HG03280 (cell line): ENCODE measurements around the gene MYH15.
"Not testable (repeated sequence)": the region's sequence is repeated elsewhere in the genome, so short reads cannot be mapped to it uniquely, and the experiment has no call there.

Source experiments
- ATAC-seq: cut with Tn5 transposase; IDR thresholded peaks from one replicate; pipeline ENCODE4 v1.9.1; 2021; ENCODE audit warnings: mild to moderate bottlenecking, moderate library complexity; ENCODE audit not compliant: unreplicated experiment

The MYH15 gene

DNA sequence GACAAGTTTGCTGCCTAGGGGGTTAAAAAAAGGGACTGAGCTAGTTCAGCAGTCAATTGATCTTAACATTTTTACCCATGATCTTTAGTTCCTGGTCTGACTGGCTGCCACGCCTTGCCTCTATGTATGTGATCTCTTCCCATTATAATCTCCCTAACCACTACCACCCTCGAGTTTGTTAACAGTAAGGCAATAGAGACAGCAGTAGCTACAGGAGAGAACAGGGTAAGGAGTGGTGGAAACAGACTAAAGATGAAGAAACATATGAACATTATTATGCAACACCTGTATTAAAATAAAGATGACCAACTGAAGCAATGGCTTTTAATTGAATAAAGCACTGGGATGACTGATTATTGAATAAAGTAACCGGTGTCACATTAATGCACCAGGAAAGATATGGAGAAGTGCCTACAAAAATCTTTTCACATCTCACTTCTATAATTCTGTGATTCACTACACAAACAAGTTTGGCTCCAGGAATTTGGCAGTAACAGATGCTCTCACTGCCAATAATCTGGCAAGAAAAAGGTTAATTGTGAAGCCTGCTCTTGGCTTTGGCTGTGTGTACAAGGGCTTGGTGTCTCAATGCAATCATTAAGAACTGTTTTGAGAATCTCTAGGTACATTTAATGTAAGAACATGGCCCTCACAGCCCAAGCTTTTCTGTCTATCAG lies 118.3 kb downstream of the MYH15 start:
- ATAC-seq, result no peak

DNA sequence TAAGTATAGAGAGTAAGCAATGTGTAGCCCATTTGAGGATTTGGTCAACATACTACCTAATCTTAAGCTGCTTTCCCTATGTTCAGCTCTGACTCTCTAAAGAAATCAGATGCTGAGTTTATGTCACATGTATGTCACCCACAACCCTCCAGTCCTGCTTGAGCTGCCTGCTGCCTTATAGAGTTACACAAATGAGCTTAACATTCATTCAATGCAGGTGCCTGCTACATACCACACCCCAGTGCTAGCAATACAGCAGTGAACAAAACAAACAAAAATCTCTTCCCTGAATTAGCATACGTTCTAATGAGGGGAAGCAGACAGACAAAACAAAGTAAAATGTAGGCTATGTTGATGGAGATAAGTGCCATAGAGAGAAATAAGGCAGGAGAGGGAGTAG lies 121.0 kb downstream of the MYH15 start:
- no peak for ATAC-seq

DNA sequence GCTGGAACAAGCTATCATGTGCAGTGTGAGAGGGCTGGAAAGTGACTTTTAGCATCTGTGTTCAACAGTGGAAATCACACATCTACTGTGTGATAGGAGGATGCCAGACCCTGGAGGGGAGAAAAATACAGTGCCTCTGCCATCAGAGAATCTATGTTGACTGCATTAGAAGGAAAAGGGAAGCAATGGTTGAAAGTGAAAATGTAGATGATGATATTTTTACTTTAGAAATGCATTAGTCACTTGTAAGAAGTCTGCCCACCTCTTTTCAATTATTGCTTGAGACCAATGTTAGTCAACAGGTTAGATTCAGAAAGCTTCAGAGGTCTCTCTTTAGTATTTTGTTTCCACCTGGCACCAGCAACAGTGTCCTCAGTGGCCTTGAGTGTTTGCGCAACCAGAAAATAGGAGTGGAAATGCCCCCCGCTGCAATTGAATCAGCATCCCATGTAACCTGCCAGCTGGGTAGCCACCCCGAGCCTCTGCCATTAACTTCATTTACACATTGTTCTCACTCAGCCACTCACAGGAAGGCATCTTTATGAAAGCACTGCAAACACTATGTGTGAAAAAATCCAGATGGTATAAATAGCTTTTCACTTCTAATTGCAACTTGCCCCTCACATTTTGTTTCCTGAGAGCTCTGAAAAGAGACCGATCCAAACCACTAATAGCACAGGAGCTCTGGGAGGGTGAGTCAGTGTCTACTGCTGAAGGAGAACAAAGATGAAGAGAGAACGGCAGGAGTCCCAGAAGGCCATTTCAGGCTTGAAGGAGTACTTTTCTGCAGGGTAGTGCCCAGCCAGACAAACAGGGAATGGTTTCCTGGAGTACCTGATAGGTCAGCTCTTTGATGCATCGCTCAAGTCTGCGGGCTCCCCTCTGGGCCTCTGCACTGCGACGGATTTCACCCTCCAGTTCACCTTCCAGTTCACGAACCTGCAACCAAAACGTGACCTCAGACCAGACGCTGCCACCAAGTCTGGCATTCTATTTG lies 122.0 kb downstream of the MYH15 start:
- peak; percentile 59 for ATAC-seq

DNA sequence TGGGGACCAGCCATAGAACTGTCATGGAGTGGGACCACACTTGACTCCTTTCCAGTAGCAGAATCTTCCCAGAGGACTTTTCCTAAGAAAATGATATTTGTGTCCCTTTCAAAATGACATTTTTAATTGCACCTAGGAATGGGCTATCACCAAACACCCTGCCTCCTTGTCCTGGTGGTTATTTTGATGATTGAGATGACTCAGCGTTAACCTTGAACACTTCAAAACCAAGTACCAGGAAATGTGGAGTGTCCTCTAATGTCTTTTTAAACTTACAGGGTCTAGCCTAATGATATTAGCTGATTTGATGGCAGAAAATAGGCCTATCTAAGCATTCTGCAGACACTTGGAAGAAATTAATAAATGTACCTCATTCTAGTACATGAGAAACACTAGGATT lies 123.3 kb downstream of the MYH15 start:
- no peak for ATAC-seq

DNA sequence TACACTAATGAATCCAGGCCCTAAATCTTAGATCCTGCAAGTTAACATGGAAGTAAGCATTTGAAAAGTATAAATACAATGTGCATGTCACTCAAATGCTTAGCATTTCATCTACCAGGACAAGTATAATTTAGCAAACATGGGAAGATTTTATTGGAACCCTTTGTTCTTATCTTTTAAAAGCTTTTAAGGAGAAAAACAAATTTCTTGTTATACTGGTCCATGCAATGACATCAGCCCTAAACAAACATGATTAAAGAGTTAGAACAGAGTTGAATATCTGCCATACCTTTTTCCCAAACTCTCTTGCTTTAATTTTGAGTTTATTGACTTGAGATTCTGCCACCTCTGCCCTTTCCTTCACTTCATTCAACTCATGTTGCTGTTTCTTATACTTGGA lies 127.1 kb downstream of the MYH15 start:
- ATAC-seq, result no peak

DNA sequence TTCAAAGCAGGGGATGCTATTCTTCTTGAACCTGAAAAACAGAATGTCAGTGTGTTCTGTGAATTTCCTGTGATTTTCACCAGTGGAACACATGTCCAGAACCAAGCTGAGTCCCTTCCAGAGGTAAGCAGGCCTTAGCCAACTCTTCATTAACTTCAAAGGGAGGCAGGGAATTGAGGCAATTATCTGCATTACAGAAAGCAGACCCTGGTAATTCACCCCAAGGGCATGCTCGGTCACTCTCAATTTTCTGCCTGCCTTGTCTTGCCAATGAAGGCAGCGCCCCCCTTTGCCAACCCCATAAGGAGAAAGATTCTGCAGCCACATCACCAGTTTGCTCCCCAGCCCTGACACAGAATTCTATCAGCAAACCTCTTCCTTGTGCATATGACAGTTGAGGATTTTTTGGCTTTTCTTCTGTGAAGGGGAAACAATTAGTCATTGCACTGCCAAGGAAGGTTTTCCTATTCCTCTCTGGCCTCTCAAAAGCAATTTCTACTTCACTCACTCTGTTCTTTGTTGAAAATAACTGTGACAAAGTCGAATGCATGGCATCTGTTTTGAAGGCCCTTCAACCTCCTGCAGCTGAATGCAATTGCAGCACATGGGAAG lies 128.8 kb downstream of the MYH15 start:
- no peak for ATAC-seq

DNA sequence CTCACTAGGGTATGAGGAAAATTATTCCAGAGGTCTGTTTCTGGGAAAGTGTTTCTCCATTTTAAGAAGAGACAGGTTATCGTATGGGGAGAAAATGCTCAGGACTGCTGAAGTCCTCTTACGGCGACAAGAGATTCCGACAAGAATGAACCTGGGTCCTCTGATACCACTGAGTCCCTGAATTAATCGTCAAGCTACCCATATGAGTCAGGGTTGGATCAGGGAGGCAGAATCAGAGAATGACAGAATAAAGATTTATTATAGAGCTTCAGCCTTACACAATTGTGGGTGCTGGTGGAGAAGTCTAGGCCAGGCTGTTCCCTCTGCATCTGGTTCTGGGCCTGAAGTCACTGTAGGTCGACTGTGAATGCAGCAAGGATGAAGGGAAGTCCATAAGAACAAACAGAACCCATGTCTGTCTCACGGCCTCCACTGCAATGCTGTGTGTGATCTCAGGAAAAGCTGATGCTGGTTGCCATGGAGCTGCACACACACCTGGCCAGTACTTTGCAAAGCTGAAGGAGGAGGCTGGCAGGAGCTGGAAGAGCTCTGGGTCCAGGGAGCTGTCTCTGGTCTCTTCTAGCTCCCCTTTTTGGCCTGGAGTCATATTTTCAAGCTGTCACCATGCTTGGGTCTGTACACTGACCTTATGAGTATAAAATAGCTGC lies 130.1 kb downstream of the MYH15 start:
- ATAC-seq, result no peak

DNA sequence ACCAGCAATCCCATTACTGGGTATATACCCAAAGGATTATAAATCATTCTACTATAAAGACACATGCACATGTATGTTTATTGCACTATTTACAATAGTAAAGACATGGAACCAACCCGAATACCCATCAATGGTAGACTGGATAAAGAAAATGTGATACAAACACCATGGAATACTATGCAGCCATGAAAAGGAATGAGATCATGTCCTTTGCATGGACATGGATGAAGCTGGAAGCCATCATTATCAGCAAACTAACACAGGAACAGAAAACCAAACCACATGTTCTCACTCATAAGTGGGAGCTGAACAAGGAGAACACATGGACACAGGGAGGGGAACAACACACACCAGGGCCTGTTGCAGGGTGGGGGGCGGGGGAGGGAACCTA lies 131.4 kb downstream of the MYH15 start:
- ATAC-seq, result not testable (repeated sequence)

DNA sequence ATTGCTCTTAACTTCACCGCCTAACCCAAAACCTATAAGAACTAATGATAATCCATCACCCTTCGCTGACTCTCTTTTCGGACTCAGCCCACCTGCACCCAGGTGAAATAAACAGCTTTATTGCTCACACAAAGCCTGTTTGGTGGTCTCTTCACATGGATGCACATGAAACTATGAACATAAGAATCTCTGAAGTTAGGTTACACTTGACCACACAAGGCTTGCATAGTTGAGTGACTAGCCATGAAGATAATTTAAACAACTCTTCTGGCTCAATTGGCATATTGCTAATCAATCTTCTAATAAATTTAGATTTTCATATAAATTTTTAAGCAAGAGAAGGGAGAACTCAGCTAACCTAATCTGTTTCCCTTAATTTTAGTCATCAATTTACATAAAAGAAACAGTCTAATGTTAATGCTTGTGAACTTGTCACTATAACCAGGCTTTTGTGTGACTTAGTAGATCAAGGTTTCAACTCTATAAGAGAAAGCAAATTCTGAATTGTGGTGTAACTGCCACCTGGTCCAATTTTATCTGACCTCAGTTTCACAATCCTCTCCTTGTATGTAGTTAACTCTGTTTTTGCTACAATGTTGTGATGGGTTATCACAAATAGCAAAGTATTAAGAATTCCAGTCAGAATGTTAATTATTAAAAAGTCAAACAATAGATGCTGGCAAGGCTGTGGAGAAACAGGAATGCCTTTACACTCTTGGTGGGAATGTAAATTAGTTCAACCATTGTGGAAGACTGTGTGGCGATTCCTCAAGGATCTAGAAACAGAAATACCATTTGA lies 132.0 kb downstream of the MYH15 start:
- no peak for ATAC-seq

DNA sequence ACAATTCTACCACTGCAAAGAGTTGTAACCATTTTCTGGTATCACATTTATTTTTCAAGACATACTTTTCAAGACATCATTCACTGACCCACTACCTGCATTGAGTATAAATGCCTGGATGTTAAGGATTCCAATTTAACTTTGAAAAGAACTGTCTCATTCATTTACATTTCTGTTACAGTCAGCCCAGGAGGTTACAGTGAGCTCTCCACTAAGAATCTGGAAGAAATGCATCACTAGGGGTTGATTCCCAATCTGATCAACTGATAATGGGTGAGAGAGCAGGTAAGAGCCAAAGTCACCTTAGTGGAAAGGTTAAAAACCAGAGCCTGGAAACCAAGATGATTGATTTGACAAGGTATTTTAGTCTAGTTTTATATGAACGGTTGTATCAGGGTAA lies 133.0 kb downstream of the MYH15 start:
- no peak for ATAC-seq

DNA sequence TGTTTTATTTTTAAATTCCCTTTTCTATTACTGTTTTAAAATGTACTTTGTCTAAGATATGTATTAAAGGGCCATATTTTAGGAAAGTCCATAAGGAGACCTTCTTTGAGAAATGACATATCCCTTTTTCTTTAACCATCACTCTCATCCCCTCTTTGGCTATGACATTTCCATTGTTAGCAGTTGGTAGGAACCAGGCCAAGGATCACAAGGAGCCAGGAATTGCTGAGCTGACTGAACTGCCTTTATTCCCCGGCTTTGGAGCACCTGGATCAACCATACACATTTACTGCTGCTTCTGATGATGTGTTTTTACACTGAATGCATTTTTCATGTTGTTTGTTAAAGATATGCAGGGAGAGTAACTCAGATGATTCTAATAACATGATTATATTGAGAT lies 134.4 kb downstream of the MYH15 start:
- no peak for ATAC-seq

DNA sequence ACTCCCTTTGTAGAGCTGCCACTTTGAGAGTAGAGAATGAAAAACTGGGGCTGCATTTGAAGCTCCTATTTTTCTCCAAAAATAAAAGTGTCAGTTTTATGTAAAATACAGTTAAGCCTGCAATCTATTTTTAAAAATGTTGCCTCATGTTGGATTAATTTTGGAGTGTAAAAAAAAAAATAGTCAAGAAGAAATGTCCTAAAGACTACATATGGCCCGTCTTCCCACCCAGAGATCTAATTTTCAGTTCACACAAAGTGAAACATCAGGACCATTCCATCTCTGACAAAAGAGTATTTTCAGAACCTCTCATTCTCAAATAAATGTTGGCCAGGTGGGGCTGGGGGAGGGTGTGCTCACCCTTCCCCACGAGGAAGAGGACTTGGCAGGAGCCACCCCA lies 151.4 kb downstream of the MYH15 start:
- ATAC-seq, result no peak

DNA sequence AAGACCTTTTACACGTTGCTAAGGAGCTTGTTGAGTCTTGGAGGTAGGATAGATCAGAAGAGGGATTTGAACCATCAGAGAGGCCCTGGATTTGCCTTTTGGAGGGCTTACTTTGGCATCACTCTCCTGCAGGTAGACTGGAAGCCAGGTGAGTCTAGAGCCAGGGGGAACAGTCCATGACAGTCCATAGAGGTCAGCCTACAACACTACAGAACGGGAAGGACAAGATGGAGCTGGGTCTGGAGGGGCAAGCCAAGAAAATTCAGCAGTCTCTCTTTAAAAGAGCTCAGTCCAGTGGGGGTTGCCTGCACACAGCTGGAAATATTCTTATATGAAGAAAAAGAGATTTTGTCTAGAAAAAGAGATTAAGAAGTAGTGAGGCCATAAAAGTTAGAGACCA lies 153.4 kb downstream of the MYH15 start:
- no peak for ATAC-seq

DNA sequence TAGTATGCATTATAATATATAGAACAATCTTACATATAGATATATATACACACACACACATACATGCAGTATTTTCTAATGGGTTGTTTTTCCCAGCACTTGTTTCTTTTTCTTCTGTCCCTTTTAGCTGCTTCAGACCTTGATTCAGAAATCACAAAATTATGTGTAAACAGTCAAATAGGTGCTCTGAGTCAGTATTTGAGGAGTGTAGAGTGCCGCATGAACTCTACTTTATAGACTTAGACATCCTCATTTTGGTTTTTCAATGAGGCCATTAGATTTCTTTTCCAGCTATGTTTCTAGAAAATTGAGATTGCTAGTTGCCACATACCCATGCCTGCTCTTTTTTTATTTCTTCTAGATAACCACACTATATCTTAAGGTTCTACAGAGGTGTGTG lies 155.8 kb downstream of the MYH15 start:
- no peak for ATAC-seq

DNA sequence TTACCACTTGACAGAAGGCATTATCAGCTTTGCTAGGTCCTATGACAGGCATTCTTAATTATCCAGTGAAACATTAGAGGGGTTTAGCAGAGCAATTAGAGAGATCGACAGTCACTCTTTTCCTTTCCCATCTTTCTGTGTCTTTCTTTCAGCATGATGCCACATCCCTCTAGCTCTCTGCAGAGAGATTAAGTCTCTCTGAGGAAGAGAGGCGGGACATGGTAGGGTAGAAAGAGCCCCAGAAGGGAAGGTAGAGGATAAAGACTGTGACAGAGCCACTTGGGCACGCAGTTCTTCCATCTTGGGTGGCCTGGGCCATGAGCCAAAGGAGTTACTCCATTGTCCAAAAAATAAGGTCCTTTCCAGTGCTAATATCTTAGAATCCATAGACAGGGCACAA lies 158.2 kb downstream of the MYH15 start:
- no peak for ATAC-seq

DNA sequence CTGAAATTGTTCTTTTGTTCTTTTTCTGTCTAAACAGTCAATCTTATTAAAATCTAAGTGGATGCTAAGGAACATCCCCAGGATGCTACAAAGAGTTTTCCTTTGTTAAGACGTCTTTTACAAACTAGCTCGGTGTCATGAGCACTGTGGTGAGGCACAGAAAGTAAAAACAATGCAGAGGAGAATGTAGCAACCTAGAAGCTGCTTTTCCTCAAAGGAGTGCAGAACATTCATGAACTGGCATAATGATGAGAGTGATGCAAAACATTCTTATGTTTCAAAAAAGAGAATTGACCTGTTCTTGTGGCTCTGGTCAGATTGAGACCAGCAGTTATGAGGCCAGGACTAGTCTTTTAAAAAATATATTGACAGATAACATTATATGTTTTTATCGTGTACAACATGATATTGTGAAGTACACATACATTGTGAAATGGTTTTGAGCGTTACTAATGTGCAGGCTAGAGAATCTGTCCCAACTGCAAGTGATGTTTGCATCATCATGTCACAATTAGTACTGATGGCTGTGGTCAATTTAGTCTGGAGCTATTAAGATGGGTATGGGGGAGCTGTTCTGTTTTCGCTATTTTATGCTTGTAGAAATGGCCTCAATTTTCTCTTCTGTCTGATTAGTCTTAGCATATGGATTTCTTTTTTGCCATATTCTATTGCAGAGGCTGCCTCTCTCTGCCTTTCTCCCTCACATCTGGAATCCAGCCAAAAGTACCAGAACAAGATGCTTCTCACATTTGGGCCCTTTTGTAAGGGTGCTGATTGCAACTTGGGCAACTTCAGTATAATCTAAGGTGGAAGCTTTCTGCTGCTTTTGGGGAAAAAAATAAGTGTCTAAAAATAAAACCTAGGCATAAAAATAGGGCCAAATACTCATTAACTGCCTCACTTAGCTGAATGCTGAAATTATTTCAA lies 163.8 kb downstream of the MYH15 start:
- no peak for ATAC-seq

DNA sequence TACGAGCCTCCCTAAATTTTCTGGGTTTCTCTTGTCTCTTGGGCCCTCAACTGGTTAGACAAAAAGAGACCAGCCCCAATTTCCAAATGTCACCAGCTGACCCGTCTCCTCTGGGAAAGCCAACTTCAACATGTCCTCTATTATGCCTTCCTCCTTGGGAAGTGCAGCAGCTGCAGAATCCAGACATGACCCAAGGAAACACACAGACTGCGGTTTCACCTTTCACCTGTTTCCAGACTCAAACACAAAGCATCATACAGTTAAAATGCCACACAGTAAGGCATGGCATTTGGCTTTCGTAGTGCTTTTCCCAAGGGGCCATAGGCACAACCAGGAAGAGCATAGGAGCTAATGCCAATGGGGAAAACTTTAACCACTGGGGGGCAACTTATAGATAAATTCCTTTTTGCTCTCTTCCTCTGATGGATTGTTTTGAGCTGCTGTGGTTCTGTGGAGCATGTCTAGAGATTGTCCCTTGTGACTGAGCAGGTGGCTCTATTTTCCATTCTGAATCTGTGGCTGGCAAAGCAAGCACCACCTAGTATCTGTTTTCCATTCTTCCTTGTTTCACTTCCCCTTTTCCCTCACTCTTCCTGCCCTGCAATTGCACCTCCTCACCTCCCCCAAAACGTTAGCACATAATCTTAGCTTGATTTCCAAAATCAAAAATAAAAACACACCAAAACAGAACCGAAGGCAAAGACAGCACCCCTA lies 164.7 kb downstream of the MYH15 start:
- no peak for ATAC-seq

DNA sequence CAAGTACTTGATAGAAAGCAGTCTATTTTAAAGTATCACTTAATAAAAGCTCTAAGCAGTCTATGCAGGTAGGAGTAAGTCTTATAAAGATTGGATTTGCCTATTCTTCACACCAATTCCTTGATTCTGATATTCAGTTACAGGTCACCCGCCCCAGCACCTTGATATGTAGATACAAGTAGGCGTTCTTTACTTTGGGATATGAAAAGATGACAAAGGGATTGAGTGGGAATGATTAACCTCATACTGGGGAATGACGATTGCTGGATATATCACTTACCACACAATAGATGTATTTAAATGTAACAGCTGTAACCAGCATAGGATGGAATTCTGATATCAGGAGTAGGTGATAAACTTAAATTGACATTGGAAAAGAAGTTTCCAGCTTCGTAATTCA lies 166.9 kb downstream of the MYH15 start:
- ATAC-seq, result no peak
